ENCODE measurements around the gene MAP2K1.
A peak's percentile ranks its signal among the peaks of the same experiment; 100 is the strongest.
"Not testable (repeated sequence)": the region's sequence is repeated elsewhere in the genome, so short reads cannot be mapped to it uniquely, and the experiment has no call there.

MAP2K1 gene

GRCh38 chr15:66502491-66502890, 115.8 kb downstream of the MAP2K1 start:
- Histone ChIP-seq H3K9ac (ENCODE audit: low read depth in 1 of 2, low read length in 2 of 2) (no peak overlapping the region), H3K9me3 (ENCODE audit: control insufficient read depth in 2 of 2, low read length in 2 of 2) (no peaks in the 10 kb centered on the region), H3K4me3 (ENCODE audit: low read length in 2 of 2) (peak overlapping the region in 1 of 2 donors; percentile 16), H3K27me3 (ENCODE audit: control insufficient read depth in 2 of 2, insufficient read depth in 2 of 2, low read length in 2 of 2) (no peaks in the 10 kb centered on the region), H3K27ac (ENCODE audit: low read depth in 2 of 2, low read length in 2 of 2) (no peak overlapping the region), H3K4me1 (ENCODE audit: control insufficient read depth in 2 of 2, insufficient read depth in 2 of 2, low read length in 2 of 2) (peaks cover 21 to 26% of the 10 kb centered on the region in 2 donors), H3K36me3 (ENCODE audit: control insufficient read depth in 2 of 2, insufficient read depth in 2 of 2, low read length in 2 of 2) (peaks cover 46 to 53% of the 10 kb centered on the region in 2 donors)

- not testable (repeated sequence) for H3K27me3 ChIP-seq (ENCODE audit: control insufficient read depth in 2 of 2, insufficient read depth in 2 of 2, low read length in 2 of 2); H3K27ac ChIP-seq (ENCODE audit: low read depth in 2 of 2, low read length in 2 of 2); H3K9me3 ChIP-seq (ENCODE audit: control insufficient read depth in 2 of 2, low read length in 2 of 2)
- peak overlapping the region; percentile 100 for H3K4me3 ChIP-seq (ENCODE audit: low read length in 2 of 2)
- H3K9ac ChIP-seq (ENCODE audit: low read depth in 1 of 2, low read length in 2 of 2), result peak overlapping the region; percentile 98 to 99
- H3K36me3 ChIP-seq (ENCODE audit: control insufficient read depth in 2 of 2, insufficient read depth in 2 of 2, low read length in 2 of 2), result peaks cover 46 to 50% of the 10 kb centered on the region in 2 donors
- peaks cover 21 to 22% of the 10 kb centered on the region in 2 donors for H3K4me1 ChIP-seq (ENCODE audit: control insufficient read depth in 2 of 2, insufficient read depth in 2 of 2, low read length in 2 of 2)
Measured at GRCh38 chr15:66503041-66503648, 116.4 kb downstream of the MAP2K1 start.

- Histone ChIP-seq H3K4me1 (ENCODE audit: control insufficient read depth in 2 of 2, insufficient read depth in 2 of 2, low read length in 2 of 2) (peaks cover 21% of the 10 kb centered on the region in 2 donors), H3K9ac (ENCODE audit: low read depth in 1 of 2, low read length in 2 of 2) (peak overlapping the region; percentile 98 to 99), H3K4me3 (ENCODE audit: low read length in 2 of 2) (peak overlapping the region; percentile 100), H3K9me3 (ENCODE audit: control insufficient read depth in 2 of 2, low read length in 2 of 2) (no peaks in the 10 kb centered on the region), H3K27me3 (ENCODE audit: control insufficient read depth in 2 of 2, insufficient read depth in 2 of 2, low read length in 2 of 2) (no peaks in the 10 kb centered on the region), H3K36me3 (ENCODE audit: control insufficient read depth in 2 of 2, insufficient read depth in 2 of 2, low read length in 2 of 2) (peaks cover 39 to 41% of the 10 kb centered on the region in 2 donors), H3K27ac (ENCODE audit: low read depth in 2 of 2, low read length in 2 of 2) (peak overlapping the region; percentile 89 to 93)
Measured at GRCh38 chr15:66503780-66504562, 117.3 kb downstream of the MAP2K1 start.

GRCh38 chr15:66504563-66505429, 118.1 kb downstream of the MAP2K1 start, which contains the start of the genes RPL4 and ZWILCH:
Gene RPL4 (minus strand): TSS chr15:66504855. CDS start chr15:66504790, 65 bp downstream.
Gene ZWILCH (plus strand): TSS chr15:66505326. CDS start chr15:66505339, 13 bp downstream.
- Histone ChIP-seq H3K36me3 (ENCODE audit: control insufficient read depth in 2 of 2, insufficient read depth in 2 of 2, low read length in 2 of 2) (peaks cover 32 to 34% of the 10 kb centered on the region in 2 donors), H3K27ac (ENCODE audit: low read depth in 2 of 2, low read length in 2 of 2) (peak within 1 kb of the TSS; percentile 89 to 93), H3K27me3 (ENCODE audit: control insufficient read depth in 2 of 2, insufficient read depth in 2 of 2, low read length in 2 of 2) (no peaks in the 10 kb centered on the region), H3K9ac (ENCODE audit: low read depth in 1 of 2, low read length in 2 of 2) (peak within 1 kb of the TSS; percentile 98 to 99), H3K4me1 (ENCODE audit: control insufficient read depth in 2 of 2, insufficient read depth in 2 of 2, low read length in 2 of 2) (peaks cover 21% of the 10 kb centered on the region in 2 donors), H3K9me3 (ENCODE audit: control insufficient read depth in 2 of 2, low read length in 2 of 2) (no peaks in the 10 kb centered on the region), H3K4me3 (ENCODE audit: low read length in 2 of 2) (peak within 1 kb of the TSS; percentile 100)

DNA sequence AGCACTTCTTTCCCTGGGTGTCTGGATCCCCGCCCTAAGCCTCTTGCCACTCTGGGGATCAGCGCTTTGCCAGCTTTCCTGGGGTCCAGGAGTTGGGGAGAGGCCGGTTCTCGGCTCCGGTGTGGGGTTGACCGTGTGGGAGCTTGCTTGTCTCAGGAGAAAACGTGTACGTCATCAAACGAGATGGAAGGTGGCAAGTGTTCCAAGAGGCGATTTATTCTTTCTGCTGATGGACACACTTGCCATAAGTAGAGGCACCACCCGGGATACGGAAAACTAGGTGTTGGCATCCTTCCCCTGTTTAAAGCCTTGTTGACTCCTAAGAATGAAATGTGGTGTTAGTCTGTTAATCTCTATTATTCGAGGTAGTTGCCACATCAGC, 118.7 kb downstream of the MAP2K1 start:
- Histone ChIP-seq H3K9ac (ENCODE audit: low read depth in 1 of 2, low read length in 2 of 2) (peak overlapping the region; percentile 98 to 99), H3K4me1 (ENCODE audit: control insufficient read depth in 2 of 2, insufficient read depth in 2 of 2, low read length in 2 of 2) (peaks cover 21% of the 10 kb centered on the region in 2 donors), H3K36me3 (ENCODE audit: control insufficient read depth in 2 of 2, insufficient read depth in 2 of 2, low read length in 2 of 2) (peaks cover 26 to 28% of the 10 kb centered on the region in 2 donors), H3K4me3 (ENCODE audit: low read length in 2 of 2) (peak overlapping the region; percentile 100), H3K27ac (ENCODE audit: low read depth in 2 of 2, low read length in 2 of 2) (peak overlapping the region; percentile 89 to 93), H3K9me3 (ENCODE audit: control insufficient read depth in 2 of 2, low read length in 2 of 2) (no peaks in the 10 kb centered on the region), H3K27me3 (ENCODE audit: control insufficient read depth in 2 of 2, insufficient read depth in 2 of 2, low read length in 2 of 2) (no peaks in the 10 kb centered on the region)

- peaks cover 21% of the 10 kb centered on the region in 2 donors for H3K4me1 ChIP-seq (ENCODE audit: control insufficient read depth in 2 of 2, insufficient read depth in 2 of 2, low read length in 2 of 2)
- H3K9ac ChIP-seq (ENCODE audit: low read depth in 1 of 2, low read length in 2 of 2), result peak overlapping the region; percentile 98 to 99
- peak overlapping the region; percentile 89 to 93 for H3K27ac ChIP-seq (ENCODE audit: low read depth in 2 of 2, low read length in 2 of 2)
- H3K9me3 ChIP-seq (ENCODE audit: control insufficient read depth in 2 of 2, low read length in 2 of 2), result no peaks in the 10 kb centered on the region
- H3K36me3 ChIP-seq (ENCODE audit: control insufficient read depth in 2 of 2, insufficient read depth in 2 of 2, low read length in 2 of 2), result peaks cover 22 to 24% of the 10 kb centered on the region in 2 donors
- H3K27me3 ChIP-seq (ENCODE audit: control insufficient read depth in 2 of 2, insufficient read depth in 2 of 2, low read length in 2 of 2), result no peaks in the 10 kb centered on the region
- H3K4me3 ChIP-seq (ENCODE audit: low read length in 2 of 2), result peak overlapping the region; percentile 100
Measured at GRCh38 chr15:66505818-66506217, 119.1 kb downstream of the MAP2K1 start.

- H3K27me3 ChIP-seq (ENCODE audit: control insufficient read depth in 2 of 2, insufficient read depth in 2 of 2, low read length in 2 of 2), result no peaks in the 10 kb centered on the region
- no peak overlapping the region for H3K9ac ChIP-seq (ENCODE audit: low read depth in 1 of 2, low read length in 2 of 2)
- H3K36me3 ChIP-seq (ENCODE audit: control insufficient read depth in 2 of 2, insufficient read depth in 2 of 2, low read length in 2 of 2), result no peaks in the 10 kb centered on the region
- H3K27ac ChIP-seq (ENCODE audit: low read depth in 2 of 2, low read length in 2 of 2), result no peak overlapping the region
- no peaks in the 10 kb centered on the region for H3K9me3 ChIP-seq (ENCODE audit: control insufficient read depth in 2 of 2, low read length in 2 of 2)
- peaks cover 13 to 14% of the 10 kb centered on the region in 2 donors for H3K4me1 ChIP-seq (ENCODE audit: control insufficient read depth in 2 of 2, insufficient read depth in 2 of 2, low read length in 2 of 2)
- no peak overlapping the region for H3K4me3 ChIP-seq (ENCODE audit: low read length in 2 of 2)
Measured at GRCh38 chr15:66508293-66508883, 121.7 kb downstream of the MAP2K1 start.

GRCh38 chr15:66514586-66514985, 127.9 kb downstream of the MAP2K1 start:
- H3K9ac ChIP-seq (ENCODE audit: low read depth in 1 of 2, low read length in 2 of 2), result no peak overlapping the region
- peaks cover 8 to 13% of the 10 kb centered on the region in 2 donors for H3K36me3 ChIP-seq (ENCODE audit: control insufficient read depth in 2 of 2, insufficient read depth in 2 of 2, low read length in 2 of 2)
- H3K4me1 ChIP-seq (ENCODE audit: control insufficient read depth in 2 of 2, insufficient read depth in 2 of 2, low read length in 2 of 2), result no peaks in the 10 kb centered on the region
- no peaks in the 10 kb centered on the region for H3K27me3 ChIP-seq (ENCODE audit: control insufficient read depth in 2 of 2, insufficient read depth in 2 of 2, low read length in 2 of 2)
- H3K9me3 ChIP-seq (ENCODE audit: control insufficient read depth in 2 of 2, low read length in 2 of 2), result no peaks in the 10 kb centered on the region
- H3K27ac ChIP-seq (ENCODE audit: low read depth in 2 of 2, low read length in 2 of 2), result no peak overlapping the region
- H3K4me3 ChIP-seq (ENCODE audit: low read length in 2 of 2), result no peak overlapping the region

- H3K9ac ChIP-seq (ENCODE audit: low read depth in 1 of 2, low read length in 2 of 2), result no peak overlapping the region
- no peak overlapping the region for H3K27ac ChIP-seq (ENCODE audit: low read depth in 2 of 2, low read length in 2 of 2)
- H3K36me3 ChIP-seq (ENCODE audit: control insufficient read depth in 2 of 2, insufficient read depth in 2 of 2, low read length in 2 of 2), result peaks cover 8 to 13% of the 10 kb centered on the region in 2 donors
- H3K27me3 ChIP-seq (ENCODE audit: control insufficient read depth in 2 of 2, insufficient read depth in 2 of 2, low read length in 2 of 2), result no peaks in the 10 kb centered on the region
- no peaks in the 10 kb centered on the region for H3K9me3 ChIP-seq (ENCODE audit: control insufficient read depth in 2 of 2, low read length in 2 of 2)
- no peak overlapping the region for H3K4me3 ChIP-seq (ENCODE audit: low read length in 2 of 2)
- no peaks in the 10 kb centered on the region for H3K4me1 ChIP-seq (ENCODE audit: control insufficient read depth in 2 of 2, insufficient read depth in 2 of 2, low read length in 2 of 2)
Measured at GRCh38 chr15:66515901-66516322, 129.2 kb downstream of the MAP2K1 start.

Data from mucosa of rectum (tissue), 2 donors.